ENCODE measurements around the gene OOEP.

The OOEP gene

GRCh38 chr6:73364549-73364948, 5.1 kb downstream of the OOEP start:
- DNase-seq (ENCODE audit: low spot score) = no peak

GRCh38 chr6:73364121-73364520, 5.6 kb downstream of the OOEP start:
- no peak for DNase-seq (ENCODE audit: low spot score)

GRCh38 chr6:73363537-73363875, 6.2 kb downstream of the OOEP start:
- no peak for DNase-seq (ENCODE audit: low spot score)

GRCh38 chr6:73362869-73363536, 6.7 kb downstream of the OOEP start:
- DNase-seq (ENCODE audit: low spot score) = no peak

- no peak for DNase-seq (ENCODE audit: low spot score)
These were observed 7.3 kb downstream of the OOEP start, which contains the start of gene KHDC3L for GRCh38 chr6:73362358-73362757. Gene KHDC3L (plus strand): TSS chr6:73362658. CDS start chr6:73362730, 72 bp downstream.

GRCh38 chr6:73353636-73354593, 15.8 kb downstream of the OOEP start, which contains the start of gene DPPA5:
Gene DPPA5 (minus strand): TSS chr6:73354276. CDS start chr6:73354225, 51 bp downstream.
- DNase-seq (ENCODE audit: low spot score) = no peak

GRCh38 chr6:73349311-73349710, 20.4 kb downstream of the OOEP start:
- DNase-seq (ENCODE audit: low spot score) = no peak

GRCh38 chr6:73348550-73349204, 21.0 kb downstream of the OOEP start:
- no peak for DNase-seq (ENCODE audit: low spot score)

- DNase-seq (ENCODE audit: low spot score) = no peak
These were observed 26.5 kb downstream of the OOEP start for GRCh38 chr6:73343164-73343563.

GRCh38 chr6:73342174-73342573, 27.5 kb downstream of the OOEP start:
- no peak for DNase-seq (ENCODE audit: low spot score)

GRCh38 chr6:73341335-73341734, 28.4 kb downstream of the OOEP start:
- DNase-seq (ENCODE audit: low spot score) = no peak

GRCh38 chr6:73340048-73340447, 29.6 kb downstream of the OOEP start:
- no peak for DNase-seq (ENCODE audit: low spot score)

GRCh38 chr6:73339340-73339739, 30.4 kb downstream of the OOEP start:
- DNase-seq (ENCODE audit: low spot score) = no peak

GRCh38 chr6:73329201-73329600, 40.5 kb downstream of the OOEP start:
- no peak for DNase-seq (ENCODE audit: low spot score)

GRCh38 chr6:73328790-73329189, 40.9 kb downstream of the OOEP start:
- no peak for DNase-seq (ENCODE audit: low spot score)

- DNase-seq (ENCODE audit: low spot score) = no peak
These were observed 44.0 kb downstream of the OOEP start for GRCh38 chr6:73325656-73326055.

GRCh38 chr6:73323323-73323722, 46.4 kb downstream of the OOEP start:
- DNase-seq (ENCODE audit: low spot score) = no peak
